BLaER1 treated with 17β-estradiol and CSF1 and Interleukin-3, amounts not matched to agents 10 nM and 100 nM (cell line): ENCODE data around the gene CKLF.
"Not testable (repeated sequence)": the region's sequence is repeated elsewhere in the genome, so short reads cannot be mapped to it uniquely, and the experiment has no call there.

ENCODE experiments used
- H3K27ac ChIP-seq, 11 experiments: shearing (Covaris generic); formaldehyde crosslinking; 2 replicates each; pipeline ENCODE4 v1.8.1; 2022
- H3K27me3 ChIP-seq, 11 experiments: shearing (Covaris generic); formaldehyde crosslinking; 2 replicates each; pipeline ENCODE4 v1.8.1; 2022
- H3K36me3 ChIP-seq, 11 experiments: shearing (Covaris generic); formaldehyde crosslinking; 2 replicates each; pipeline ENCODE4 v1.8.1; 2022
- H3K4me1 ChIP-seq, 10 experiments: shearing (Covaris generic); formaldehyde crosslinking; 2 replicates each; pipeline ENCODE4 v1.8.1; 2022
- H3K4me2 ChIP-seq, 11 experiments: shearing (Covaris generic); formaldehyde crosslinking; 2 replicates each; pipeline ENCODE4 v1.8.1; 2022
- H3K4me3 ChIP-seq, 10 experiments: shearing (Covaris generic); formaldehyde crosslinking; 2 replicates each; pipeline ENCODE4 v1.8.1; 2022
- H3K9ac ChIP-seq, 11 experiments: shearing (Covaris generic); formaldehyde crosslinking; 2 replicates each; pipeline ENCODE4 v1.8.1; 2022
- H3K9me3 ChIP-seq, 11 experiments: shearing (Covaris generic); formaldehyde crosslinking; replicated peaks in 1 of 11; 2 replicates each; pipeline ENCODE4 v1.8.1; 2022
- H4K20me1 ChIP-seq, 11 experiments: shearing (Covaris generic); formaldehyde crosslinking; 2 replicates each; pipeline ENCODE4 v1.8.1; 2022
- Cebpa-rat ChIP-seq, 11 experiments: shearing (Covaris generic); IDR thresholded peaks; 2 replicates each; pipeline ENCODE4 v1.8.1; 2022

The CKLF gene

DNA sequence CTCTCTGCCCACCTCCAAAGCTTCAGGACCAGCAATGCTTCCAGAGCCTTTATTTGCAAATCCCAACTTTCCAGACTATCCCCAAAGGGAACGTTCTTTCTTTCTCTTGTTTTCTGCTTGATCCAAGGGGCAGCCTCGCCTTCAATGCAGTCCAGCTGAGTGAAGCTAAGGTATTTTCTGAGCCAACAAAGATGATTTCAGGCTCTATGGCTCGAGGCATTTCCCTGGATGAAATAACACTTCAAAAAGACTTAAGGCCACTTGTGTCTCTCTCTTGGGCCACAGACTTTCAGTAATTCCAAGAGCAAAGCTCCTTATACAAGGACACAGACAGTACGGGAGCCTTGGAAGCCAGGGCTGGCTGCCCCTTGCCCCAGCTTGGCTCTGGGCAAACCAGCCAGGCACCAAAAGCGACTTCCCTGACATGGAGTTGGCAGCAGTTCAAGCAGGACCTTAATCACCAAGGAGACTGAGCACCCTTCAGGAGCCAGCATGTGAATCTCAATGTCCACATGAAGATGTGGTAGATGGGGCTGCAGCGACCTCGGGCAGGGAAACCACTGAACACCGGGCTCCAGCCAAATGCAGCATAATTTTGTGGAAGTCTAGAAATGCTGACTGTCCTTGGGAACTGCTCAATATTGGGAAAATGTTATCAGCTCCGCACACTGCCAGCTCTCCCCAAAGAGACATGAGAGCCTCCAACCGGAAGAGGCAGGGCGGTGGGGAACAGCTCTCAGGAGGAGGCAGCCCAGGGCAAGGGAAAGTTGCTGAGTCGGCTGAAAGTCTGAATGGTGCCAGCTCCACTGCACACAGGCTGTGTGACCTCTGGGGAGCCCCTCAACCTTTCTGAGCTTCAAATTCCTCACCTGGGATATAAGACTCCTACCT lies 41.4 kb upstream of the CKLF start:
- Histone ChIP-seq H3K9me3 (no peaks in the 10 kb centered on the region), H3K27me3 (no peaks in the 10 kb centered on the region), H4K20me1 (no peaks in the 10 kb centered on the region), H3K27ac (peak overlapping the region in 4 of 11 experiments; percentile 34 to 100 (median 63); a peak in 4 of 22 replicates), H3K4me1 (peaks cover 40 to 72% (median 59%) of the 10 kb centered on the region in 10 experiments), H3K9ac (peak overlapping the region in 2 of 11 experiments; percentile 4 to 12; a peak in 2 of 22 replicates), H3K4me2 (peak overlapping the region in 9 of 11 experiments; percentile 6 to 83 (median 71); a peak in 15 of 22 replicates), H3K4me3 (no peak overlapping the region), H3K36me3 (peaks cover 0 to 43% (median 0%) of the 10 kb centered on the region in 11 experiments; a peak in 9 of 22 replicates)
- no peak for TF ChIP-seq Cebpa-rat (IDR thresholded peaks at IDR 0.05)

GRCh38 chr16:66511602-66512271 lies 40.6 kb upstream of the CKLF start:
- Histone ChIP-seq H4K20me1 (no peaks in the 10 kb centered on the region), H3K9me3 (no peaks in the 10 kb centered on the region), H3K27me3 (no peaks in the 10 kb centered on the region), H3K36me3 (peaks cover 0 to 43% (median 0%) of the 10 kb centered on the region in 11 experiments; a peak in 9 of 22 replicates), H3K27ac (peak overlapping the region in 10 of 11 experiments; percentile 18 to 100 (median 46); a peak in 15 of 22 replicates), H3K4me3 (no peak overlapping the region), H3K9ac (peak overlapping the region in 10 of 11 experiments; percentile 12 to 54 (median 36); a peak in 11 of 22 replicates), H3K4me2 (peak overlapping the region; percentile 6 to 83 (median 66); a peak in 20 of 22 replicates), H3K4me1 (peaks cover 47 to 79% (median 66%) of the 10 kb centered on the region in 10 experiments)
- TF ChIP-seq Cebpa-rat (IDR thresholded peaks at IDR 0.05): no peak

DNA sequence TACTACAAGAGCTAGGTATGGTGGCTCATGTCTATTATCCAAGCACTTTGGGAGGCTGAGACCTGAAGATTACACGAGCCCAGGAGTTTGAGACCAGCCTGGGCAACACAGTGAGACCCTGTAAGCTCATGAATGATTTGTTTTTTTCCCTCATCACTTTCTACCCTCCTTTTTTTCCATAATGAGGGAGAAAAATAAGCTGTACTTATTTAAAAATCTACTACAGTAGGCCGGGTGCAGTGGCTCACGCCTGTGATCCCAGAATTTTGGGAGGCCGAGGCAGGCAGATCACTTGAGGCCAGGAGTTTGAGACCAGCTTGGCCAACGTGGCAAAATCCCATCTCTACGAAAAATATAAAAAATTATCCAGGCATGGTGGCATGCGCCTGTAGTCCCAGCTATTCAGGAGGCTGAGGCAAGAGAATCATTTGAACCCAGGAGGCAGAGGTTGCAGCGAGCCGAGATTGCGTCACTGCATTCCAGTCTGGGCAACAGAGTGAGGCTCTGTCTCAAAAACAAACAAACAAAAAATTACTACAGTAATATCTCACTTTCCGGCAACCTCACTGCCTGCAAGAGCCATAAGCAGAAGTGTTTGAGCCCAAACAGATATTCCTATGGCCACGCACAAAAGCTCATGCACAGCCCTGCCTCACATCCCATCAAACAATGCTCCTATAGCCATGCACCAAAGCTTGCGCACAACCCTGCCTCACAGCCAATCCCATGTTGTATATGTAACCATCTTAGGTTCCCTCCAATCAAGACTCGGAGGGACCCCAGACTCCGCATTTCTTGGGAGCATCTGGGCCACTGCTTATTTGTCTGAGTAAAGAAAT lies 39.9 kb upstream of the CKLF start:
- Histone ChIP-seq H3K4me2 (peak overlapping the region; percentile 7 to 83 (median 66); a peak in 20 of 22 replicates), H3K27ac (peak overlapping the region in 10 of 11 experiments; percentile 18 to 100 (median 46); a peak in 19 of 22 replicates), H3K27me3 (no peaks in the 10 kb centered on the region), H3K9me3 (no peaks in the 10 kb centered on the region), H3K4me1 (peaks cover 54 to 84% (median 71%) of the 10 kb centered on the region in 10 experiments), H3K36me3 (peaks cover 0 to 43% (median 0%) of the 10 kb centered on the region in 11 experiments; a peak in 9 of 22 replicates), H3K4me3 (no peak overlapping the region), H3K9ac (peak overlapping the region; percentile 12 to 54 (median 35); a peak in 13 of 22 replicates), H4K20me1 (no peaks in the 10 kb centered on the region)
- peak in 8 of 11 experiments; percentile 9 to 66 (median 39); a peak in 4 of 22 replicates for TF ChIP-seq Cebpa-rat (IDR thresholded peaks at IDR 0.05)

DNA sequence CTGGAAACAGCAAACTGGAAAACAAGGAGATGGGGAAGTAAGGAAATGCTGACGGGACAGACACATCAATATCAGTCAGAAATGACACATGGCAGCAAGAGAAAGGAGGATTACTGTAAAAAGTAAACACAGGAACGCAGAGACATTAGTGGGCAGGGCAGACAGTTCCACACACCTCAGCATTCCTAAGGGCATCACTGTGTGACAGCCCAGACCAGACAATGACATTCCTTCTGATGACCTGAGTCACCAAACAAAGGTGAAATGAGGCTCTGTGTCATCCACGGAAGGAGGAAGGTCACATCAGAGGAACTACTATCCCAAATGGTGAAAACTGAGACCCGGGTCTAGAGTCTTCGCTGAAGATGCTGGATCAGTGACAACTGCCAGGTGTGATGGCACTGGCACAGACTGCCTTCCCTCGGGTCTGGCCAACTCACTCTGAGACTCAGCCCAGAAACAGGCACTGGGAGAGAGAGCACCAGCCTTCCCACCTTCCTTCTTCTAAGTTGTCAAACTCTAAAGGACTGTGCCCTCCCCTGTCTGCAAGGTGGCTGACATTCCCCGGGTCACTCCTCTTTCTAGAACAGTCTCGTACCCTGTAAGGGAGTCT lies 39.2 kb upstream of the CKLF start:
- Histone ChIP-seq H3K9me3 (no peaks in the 10 kb centered on the region), H3K4me3 (no peak overlapping the region), H3K4me2 (peak overlapping the region in 10 of 11 experiments; percentile 7 to 83 (median 68); a peak in 19 of 22 replicates), H3K27ac (peak overlapping the region in 10 of 11 experiments; percentile 18 to 100 (median 46); a peak in 19 of 22 replicates), H3K4me1 (peaks cover 61 to 90% (median 78%) of the 10 kb centered on the region in 10 experiments), H3K27me3 (no peaks in the 10 kb centered on the region), H4K20me1 (no peaks in the 10 kb centered on the region), H3K36me3 (peaks cover 0 to 43% (median 0%) of the 10 kb centered on the region in 11 experiments; a peak in 9 of 22 replicates), H3K9ac (peak overlapping the region in 9 of 11 experiments; percentile 5 to 49 (median 29); a peak in 10 of 22 replicates)
- TF ChIP-seq Cebpa-rat (IDR thresholded peaks at IDR 0.05): no peak

DNA sequence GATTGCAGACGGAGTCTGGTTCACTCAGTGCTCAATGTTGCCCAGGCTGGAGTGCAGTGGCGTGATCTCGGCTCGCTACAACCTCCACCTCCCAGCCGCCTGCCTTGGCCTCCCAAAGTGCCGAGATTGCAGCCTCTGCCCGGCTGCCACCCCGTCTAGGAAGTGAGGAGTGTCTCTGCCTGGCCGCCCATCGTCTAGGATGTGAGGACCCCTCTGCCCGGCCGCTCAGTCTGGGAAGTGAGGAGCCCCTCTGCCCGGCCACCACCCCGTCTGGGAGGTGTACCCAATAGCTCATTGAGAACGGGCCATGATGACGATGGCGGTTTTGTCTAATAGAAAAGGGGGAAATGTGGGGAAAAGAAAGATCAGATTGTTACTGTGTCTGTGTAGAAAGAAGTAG lies 38.0 kb upstream of the CKLF start:
- not testable (repeated sequence) for H3K4me3 ChIP-seq, H4K20me1 ChIP-seq, H3K27me3 ChIP-seq, H3K9ac ChIP-seq, H3K9me3 ChIP-seq
- Histone ChIP-seq H3K4me1 (peaks cover 64 to 92% (median 81%) of the 10 kb centered on the region in 10 experiments), H3K4me2 (peak overlapping the region in 2 of 11 experiments; percentile 77 to 97; a peak in 3 of 22 replicates), H3K27ac (peak overlapping the region in 4 of 11 experiments; percentile 96 to 100 (median 100); a peak in 4 of 22 replicates), H3K36me3 (peaks cover 0 to 40% (median 0%) of the 10 kb centered on the region in 11 experiments; a peak in 9 of 22 replicates)

GRCh38 chr16:66514980-66515595 lies 37.3 kb upstream of the CKLF start:
- Histone ChIP-seq H3K4me2 (peak overlapping the region; percentile 68 to 98 (median 94)), H3K36me3 (peaks cover 0 to 33% (median 0%) of the 10 kb centered on the region in 11 experiments; a peak in 9 of 22 replicates), H3K4me1 (peaks cover 71 to 95% (median 86%) of the 10 kb centered on the region in 10 experiments), H3K27ac (peak overlapping the region; percentile 68 to 100 (median 99)), H3K9ac (peak overlapping the region; percentile 72 to 98 (median 95))
- H4K20me1 ChIP-seq, H3K9me3 ChIP-seq, H3K4me3 ChIP-seq, H3K27me3 ChIP-seq: not testable (repeated sequence)

- Histone ChIP-seq H3K9me3 (no peaks in the 10 kb centered on the region), H3K9ac (peak overlapping the region; percentile 72 to 98 (median 95)), H3K4me1 (peaks cover 77 to 97% (median 90%) of the 10 kb centered on the region in 10 experiments), H3K36me3 (peaks cover 0 to 27% (median 0%) of the 10 kb centered on the region in 11 experiments; a peak in 8 of 22 replicates), H4K20me1 (no peaks in the 10 kb centered on the region), H3K4me3 (peak overlapping the region in 7 of 10 experiments; percentile 27 to 49 (median 35); a peak in 8 of 20 replicates), H3K27me3 (no peaks in the 10 kb centered on the region), H3K27ac (peak overlapping the region; percentile 70 to 100 (median 99)), H3K4me2 (peak overlapping the region; percentile 68 to 98 (median 94))
- no peak for TF ChIP-seq Cebpa-rat (IDR thresholded peaks at IDR 0.05)
Measured at GRCh38 chr16:66515596-66516508, 36.5 kb upstream of the CKLF start.
